Measurements from ENCODE around the gene GRAP. TPM values are rescaled to one million over a fixed set of nuclear protein-coding genes. Genes with fewer than 3 reads are reported as not detected.

The GRAP gene
- total RNA-seq, 1 donor from 2014 or later, result 2.9 TPM

GRCh38 chr17:18990331-18990730 lies 56.4 kb downstream of the GRAP start:
- DNase-seq (ENCODE audit: low spot score), result no peak
- intact Hi-C loops (cut with DNase I), result no loop called here

GRCh38 chr17:18988546-18989173 lies 58.1 kb downstream of the GRAP start:
- DNase-seq (ENCODE audit: low spot score), result no peak
- intact Hi-C loops (cut with DNase I), result no loop called here

DNA sequence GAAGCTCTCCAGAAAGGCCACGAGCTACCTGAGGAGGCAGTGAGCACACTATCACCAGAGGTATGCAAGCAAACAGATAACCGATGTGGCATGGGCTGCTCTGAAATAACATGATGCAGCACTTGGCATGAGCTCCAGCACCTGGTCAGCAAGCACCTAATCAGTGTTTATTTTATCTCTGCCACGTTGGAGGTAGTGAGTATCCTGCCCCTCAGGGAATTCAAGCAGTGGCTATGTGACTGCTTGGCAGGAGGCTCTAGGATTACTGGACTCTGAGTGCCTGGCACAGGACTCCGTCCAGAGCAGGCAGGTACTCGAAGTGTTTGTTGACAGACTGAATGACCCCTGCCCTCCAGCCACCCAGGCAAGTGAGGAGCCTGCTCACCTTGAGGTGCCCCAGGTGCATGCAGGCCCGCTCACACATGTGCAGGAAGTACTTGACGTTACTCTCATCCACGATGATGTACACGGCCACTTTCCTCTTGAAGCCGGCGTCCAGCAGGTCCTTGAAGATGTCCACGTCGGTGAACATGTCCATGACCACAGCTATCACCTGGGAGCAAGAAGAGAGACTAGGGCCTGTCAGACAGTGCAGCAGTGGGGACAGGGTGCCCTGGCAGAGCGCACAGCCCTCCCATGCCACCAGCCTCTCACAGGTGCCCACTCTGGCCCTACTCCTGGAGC lies 58.8 kb downstream of the GRAP start:
- no peak for DNase-seq (ENCODE audit: low spot score)
- intact Hi-C loops (cut with DNase I), result no loop called here

GRCh38 chr17:18987230-18987610 lies 59.5 kb downstream of the GRAP start:
- no peak for DNase-seq (ENCODE audit: low spot score)
- intact Hi-C loops (cut with DNase I), result no loop called here

DNA sequence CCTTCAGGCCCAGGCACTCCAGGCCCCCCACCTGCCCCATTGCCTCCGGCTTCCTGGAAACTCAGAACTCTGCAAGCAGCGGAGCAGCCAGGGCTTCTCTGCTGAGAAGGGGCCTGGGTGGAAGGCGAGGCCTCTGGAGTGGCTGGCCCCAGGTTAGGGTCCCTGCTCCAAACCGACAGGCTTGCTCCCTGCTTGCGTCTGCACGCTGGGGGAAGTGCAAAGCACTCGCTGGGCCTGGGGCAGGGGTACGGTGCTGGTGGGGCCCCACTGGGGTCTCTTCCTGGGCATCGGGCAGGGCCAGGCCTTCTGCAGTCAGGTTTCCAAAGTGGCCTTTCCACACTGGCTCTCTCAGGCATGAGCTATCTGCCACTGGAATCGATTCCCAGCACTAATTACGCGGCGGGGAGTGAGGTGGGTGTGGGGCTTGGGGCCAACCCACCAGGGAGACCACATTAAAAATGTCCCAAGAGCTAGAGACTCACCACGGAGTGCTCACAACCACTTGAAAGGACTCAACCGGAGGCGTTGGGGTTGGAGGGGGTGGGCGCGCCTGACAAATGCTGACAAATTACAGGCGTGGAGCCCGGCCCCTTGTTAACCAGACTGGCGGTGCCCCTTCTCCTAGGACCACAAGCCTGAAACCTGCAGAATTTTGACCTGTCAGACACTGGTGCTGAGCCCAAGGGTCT lies 60.1 kb downstream of the GRAP start:
- no peak for DNase-seq (ENCODE audit: low spot score)
- intact Hi-C loops (cut with DNase I), result no loop called here

DNA sequence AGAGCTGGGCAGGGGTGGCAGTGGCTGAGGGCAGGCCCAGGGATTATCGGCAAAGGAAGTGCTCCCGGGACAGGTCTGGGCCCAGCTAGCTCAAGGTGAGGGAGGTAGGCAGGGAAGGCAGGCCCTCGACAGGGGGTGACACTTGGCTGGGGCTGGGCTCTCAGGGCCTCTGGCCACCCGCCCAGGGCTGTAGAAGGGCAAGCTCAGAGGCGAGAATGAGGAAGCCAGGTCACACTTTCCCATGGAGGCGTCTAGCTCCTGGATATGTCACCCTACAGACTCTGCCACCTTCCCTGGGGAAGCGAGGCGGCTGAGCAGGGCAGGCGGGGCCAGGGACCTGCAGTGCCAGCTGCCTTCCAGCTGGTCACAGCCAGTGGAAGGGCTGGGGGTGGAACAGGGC lies 61.3 kb downstream of the GRAP start:
- intact Hi-C loops (cut with DNase I), result loop anchor here (2.0 kb wide), 1 partner anchor 23 kb away; no protein-coding TSS in a partner anchor
- DNase-seq (ENCODE audit: low spot score), result no peak

DNA sequence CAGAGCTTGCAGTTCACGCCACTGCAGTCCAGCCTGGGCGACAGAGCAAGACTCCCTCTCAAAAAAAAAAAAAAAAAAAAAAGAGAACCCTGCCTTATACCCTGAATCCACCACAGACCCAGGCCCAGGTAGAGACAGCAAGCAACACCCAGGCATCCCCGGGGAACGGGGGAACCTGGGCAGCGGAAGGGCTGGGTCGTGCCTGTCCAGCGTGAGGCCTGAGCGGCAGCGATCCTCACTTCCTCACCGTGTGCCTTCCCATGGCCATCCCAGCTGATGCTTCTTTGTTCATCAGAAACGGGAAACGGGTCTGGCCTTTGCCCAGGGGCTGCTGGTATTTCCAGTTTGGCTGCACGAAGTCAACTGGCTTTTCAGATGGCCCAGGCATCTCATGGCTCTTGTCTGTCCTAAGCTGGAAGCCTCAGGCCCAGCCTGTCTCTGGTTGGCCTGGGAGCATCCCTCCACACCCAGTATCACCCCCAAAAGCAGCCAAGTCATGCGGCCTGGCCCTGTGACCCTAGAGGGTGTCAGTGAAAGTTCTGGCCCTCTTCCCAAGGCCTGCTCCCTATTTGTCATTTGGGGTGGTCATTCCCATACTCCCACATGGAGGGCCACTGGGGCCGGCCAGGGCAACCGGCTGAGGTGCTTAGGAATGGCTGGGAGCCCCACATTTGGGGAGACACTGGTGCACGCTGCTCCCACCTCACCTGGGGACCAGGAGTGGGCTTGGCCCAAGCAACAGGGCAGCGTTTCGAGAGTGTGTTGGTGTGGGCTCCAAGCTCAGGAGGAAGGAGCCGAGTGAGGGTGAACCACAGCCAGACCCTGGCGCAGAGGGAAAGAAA lies 62.3 kb downstream of the GRAP start:
- intact Hi-C loops (cut with DNase I), result loop anchor here (2.0 kb wide), 1 partner anchor 22 kb away; no protein-coding TSS in a partner anchor
- no peak for DNase-seq (ENCODE audit: low spot score)

DNA sequence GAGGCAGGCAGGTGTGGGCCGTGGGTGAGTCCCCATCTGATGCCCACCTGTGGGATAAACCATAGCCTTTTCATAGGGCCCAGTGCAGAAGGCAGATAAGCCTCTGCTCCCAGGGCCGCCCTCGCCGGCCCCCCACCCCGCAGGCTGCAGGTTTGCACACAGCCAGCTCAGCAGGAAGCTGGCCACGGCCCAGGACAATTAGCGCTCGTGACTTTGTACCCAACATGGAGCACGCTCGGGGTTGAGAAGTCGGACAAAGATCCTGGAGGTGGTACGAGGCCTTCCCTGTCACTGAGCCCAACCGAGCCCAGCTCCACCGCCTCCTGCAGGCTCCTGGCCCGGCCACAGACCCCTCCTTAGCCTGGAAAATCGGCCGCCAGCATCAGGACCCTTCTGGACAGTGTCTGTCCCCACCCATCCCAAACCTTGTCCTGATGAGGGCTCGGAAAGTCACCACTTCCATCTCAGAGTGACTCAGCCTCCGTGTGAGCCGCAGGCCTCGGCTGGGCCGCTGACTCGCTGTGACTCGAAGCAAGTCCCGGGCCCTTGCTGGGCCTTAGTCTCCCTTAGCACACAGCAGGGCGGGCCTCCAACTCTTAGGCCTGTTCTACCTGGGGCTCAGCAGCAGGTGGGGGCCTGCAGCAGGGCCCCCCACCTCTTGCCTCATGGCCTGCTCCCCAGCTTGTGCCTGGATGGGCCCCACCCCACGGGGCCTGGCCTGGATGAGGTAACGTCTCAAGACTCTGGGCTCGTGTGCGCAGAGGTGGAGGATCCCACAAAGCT lies 64.9 kb downstream of the GRAP start:
- intact Hi-C loops (cut with DNase I), result no loop called here

GRCh38 chr17:18981335-18981641 lies 65.5 kb downstream of the GRAP start:
- intact Hi-C loops (cut with DNase I), result no loop called here
- DNase-seq (ENCODE audit: low spot score), result no peak

More for the DNA sequence above, 64.9 kb downstream of the GRAP start:
- no peak for DNase-seq (ENCODE audit: low spot score)

DNA sequence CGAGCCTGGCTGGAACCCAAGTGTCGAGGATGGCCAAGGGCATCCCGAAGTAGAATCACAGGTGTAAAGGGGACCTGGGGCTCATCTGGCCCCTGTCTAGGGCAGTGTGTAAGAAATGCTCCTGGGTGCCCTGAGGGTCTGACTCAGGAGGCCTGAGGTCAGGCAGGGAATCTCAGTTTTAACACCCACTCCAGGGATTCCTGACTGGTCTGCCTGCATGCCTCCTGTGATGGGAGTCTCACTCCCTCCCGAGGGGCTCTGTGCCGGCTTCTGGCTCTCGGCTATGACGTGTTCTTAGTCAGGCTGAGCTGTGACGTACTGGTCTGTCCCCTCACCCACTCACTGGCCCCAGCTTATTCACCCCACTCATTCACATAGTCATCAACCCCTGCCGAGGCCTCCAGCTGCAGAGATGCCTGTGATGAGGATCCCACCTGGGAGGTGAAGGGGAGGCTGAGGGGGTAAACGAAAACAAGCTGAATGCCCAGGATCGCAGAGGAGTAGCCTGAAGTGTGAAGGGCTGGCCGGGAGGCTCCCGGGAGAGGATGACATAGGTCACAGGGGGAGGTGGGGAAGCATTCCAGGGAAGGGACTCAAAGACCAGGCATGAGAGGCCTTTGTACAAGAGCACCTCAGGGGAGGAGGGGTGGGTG lies 65.9 kb downstream of the GRAP start:
- no peak for DNase-seq (ENCODE audit: low spot score)
- intact Hi-C loops (cut with DNase I), result no loop called here

- no peak for DNase-seq (ENCODE audit: low spot score)
- intact Hi-C loops (cut with DNase I), result no loop called here
These were observed 68.1 kb downstream of the GRAP start for GRCh38 chr17:18978655-18979054.

- intact Hi-C loops (cut with DNase I), result no loop called here
- DNase-seq (ENCODE audit: low spot score), result no peak
These were observed 68.7 kb downstream of the GRAP start for GRCh38 chr17:18978050-18978449.

DNA sequence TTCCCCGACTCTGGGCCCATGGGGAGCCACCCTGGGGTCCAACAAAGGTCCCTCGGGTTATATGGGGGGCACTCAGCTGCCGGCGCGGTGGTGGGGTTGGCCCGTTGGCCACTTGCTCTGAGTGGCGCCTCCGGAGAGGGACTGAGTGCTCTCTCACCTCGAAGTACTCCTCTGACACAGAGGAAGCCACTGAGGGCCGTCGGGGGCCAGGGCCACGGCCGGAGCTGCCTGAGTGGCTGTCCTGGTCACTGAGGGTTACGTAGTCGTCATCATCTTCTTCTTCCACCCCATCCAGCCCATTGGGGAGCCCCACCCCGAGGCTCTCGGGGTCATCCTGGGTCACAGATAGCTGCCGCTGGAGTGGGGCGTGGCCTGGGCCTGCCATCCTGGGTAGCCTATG lies 69.1 kb downstream of the GRAP start:
- DNase-seq (ENCODE audit: low spot score), result no peak
- intact Hi-C loops (cut with DNase I), result no loop called here

DNA sequence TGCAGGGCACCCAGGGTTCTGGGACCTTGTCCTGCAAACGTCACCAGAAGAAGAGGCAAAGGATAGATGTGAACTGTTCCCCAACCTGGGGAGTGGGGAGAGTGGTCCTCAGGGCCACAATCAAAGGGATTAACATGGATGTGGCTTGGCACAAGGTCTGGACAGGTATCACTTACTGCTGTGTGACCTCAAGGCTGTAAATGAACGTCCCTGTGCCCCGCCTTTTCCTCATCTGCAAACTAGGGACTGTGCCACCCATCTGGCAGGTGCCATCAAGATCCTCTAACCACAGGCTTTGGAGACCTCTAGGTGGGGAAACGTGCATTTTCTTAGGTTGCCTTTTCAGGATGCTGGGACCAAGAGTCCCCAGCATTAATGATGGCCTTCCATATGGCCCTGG lies 69.7 kb downstream of the GRAP start:
- DNase-seq (ENCODE audit: low spot score), result no peak
- intact Hi-C loops (cut with DNase I), result no loop called here

DNA sequence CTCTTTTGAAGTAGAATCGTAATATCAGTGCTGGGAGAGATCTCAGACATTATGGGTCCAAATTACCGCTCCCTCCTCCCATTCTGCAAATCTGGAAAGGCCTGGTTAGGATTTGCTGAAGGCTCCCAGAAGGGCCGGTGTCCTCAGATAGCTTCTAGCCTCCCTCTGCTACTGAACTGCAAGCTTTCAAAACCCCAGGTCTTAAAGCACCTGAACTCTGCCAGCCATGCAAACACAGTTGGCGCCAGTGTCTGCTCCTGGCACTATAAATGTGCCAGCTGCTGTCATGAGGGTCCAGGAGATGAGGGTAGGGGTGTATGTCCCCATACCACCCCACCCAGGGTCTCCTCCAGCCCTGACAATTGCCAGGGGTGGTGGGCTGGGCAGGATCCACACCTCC lies 70.6 kb downstream of the GRAP start:
- DNase-seq (ENCODE audit: low spot score), result no peak
- intact Hi-C loops (cut with DNase I), result no loop called here

DNA sequence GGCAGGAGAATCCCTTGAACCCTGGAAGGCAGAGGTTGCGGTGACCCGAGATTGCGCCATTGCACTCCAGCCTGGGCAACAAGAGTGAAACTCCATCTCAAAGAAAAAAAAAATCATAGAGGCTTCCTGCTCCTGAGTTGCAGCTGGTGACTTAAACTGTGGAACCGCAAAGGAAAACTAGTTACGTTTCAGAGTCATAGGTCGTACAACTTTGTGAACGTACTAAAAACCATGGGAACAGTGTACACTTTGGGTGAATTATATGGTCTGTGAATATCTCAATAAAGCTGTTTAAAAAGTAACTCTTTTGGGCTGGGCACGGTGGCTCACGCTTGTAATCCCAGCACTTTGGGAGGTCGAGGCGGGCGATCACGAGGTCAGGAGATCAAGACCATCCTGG lies 71.2 kb downstream of the GRAP start:
- intact Hi-C loops (cut with DNase I), result no loop called here
- no peak for DNase-seq (ENCODE audit: low spot score)

DNA sequence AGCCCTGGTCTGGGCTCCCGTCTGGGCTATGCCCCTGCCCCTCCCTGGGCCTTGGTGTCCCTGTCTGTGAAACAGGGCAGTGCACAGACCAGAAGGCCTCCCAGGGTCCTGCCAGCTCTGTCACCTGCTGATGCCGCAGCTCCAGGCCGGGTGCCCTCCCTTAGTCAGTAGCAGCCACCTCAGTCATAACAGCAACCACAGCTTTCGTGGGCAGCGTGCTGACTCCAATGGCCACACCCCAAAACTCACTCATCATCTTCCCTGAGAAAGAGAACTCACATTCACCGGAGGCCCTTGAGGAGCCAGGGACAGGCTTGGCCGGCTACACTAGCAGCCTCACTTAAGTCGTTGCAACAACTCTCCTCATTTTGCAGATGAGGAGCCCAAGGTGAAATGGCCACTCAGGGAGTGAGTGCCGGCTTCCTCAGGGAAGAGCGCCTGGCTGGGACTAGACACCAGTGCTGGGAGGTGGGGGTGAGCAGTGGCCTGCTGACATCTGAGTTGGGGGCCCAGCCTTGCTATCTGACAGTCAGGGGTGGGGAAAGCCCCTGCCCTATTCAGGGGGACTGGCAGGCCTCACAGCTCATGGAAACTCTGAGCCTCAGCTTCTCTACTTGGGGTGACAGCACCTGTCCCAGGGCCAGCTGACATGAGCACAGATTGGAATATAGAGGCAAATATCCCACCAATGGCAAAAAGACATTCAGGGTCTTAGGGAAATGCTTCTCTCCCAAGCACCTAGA lies 72.2 kb downstream of the GRAP start:
- DNase-seq (ENCODE audit: low spot score), result no peak
- intact Hi-C loops (cut with DNase I), result no loop called here

DNA sequence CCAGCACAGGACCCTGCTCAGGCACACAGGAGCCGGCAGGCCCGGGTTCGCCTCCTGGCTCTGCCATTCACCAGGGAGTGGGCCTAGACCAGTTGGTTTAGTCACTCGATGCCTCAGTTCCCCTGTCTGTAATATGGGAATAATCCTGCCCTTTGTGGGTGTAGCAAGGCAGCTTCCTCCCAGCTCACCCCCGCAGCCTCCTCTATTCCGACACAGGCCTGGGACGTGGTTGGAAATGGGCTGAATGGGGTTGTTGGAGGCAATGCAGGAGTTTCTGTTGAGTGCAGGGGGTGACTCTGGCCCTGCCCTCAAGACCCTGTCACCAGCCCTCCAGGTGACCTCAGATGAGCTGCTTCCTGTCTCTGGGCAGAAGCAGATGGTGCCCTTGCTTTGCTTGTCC lies 75.0 kb downstream of the GRAP start:
- intact Hi-C loops (cut with DNase I), result no loop called here
- no peak for DNase-seq (ENCODE audit: low spot score)
